Colonic mucosa (tissue), 4 donors: Measurements from ENCODE around the gene PSMC5. TPM values are rescaled to one million over a fixed set of nuclear protein-coding genes. Genes with fewer than 3 reads are reported as not detected.

Experiments used
- DNase-seq: peaks from one replicate; pipeline ENCODE4 v3.0.0-alpha.2; 2020
- H3K27ac ChIP-seq: fragments of 200-600 bp; one replicate; pipeline ENCODE4 v1.8.0; 2021
- H3K27me3 ChIP-seq: fragments of 200-600 bp; one replicate; pipeline ENCODE4 v1.8.0; 2021
- H3K36me3 ChIP-seq: fragments of 200-600 bp; one replicate; pipeline ENCODE4 v1.8.0; 2021
- H3K4me1 ChIP-seq: fragments of 200-600 bp; one replicate; pipeline ENCODE4 v1.8.0; 2021; ENCODE audit warnings: mild to moderate bottlenecking
- H3K4me3 ChIP-seq: fragments of 200-600 bp; one replicate; pipeline ENCODE4 v1.8.0; 2021
- H3K9ac ChIP-seq, 2 donors: one replicate each; pipeline ENCODE4 v1.7.0; 2013; ENCODE audit warnings: control low read depth in 2 of 2, low read depth in 2 of 2, low read length in 2 of 2
- H3K9me3 ChIP-seq: fragments of 200-600 bp; one replicate; pipeline ENCODE4 v1.8.0; 2021
- intact Hi-C: fragments of 100-400 bp; cut with DNase I; formaldehyde crosslinking; loops from one replicate; pipeline ENCODE4 v1.14.1; 2022
- total RNA-seq, 2 donors: library from RNA; stranded (reverse); fragmentation: NEBNext Ultra II Directional in 1 of 2; extraction: Animal tissue kit (Norgen Biotek cat#: 25700) in 1 of 2; gene quantifications; one replicate each; pipeline ENCODE4 v1.2.1, GENCODE V29; 2021
- TF ChIP-seq, protein P1 (sequence below): fragments of 200-600 bp; IDR thresholded peaks from one replicate; pipeline ENCODE4 v1.8.0; 2022; ENCODE audit warnings: antibody characterized with exemption, mild to moderate bottlenecking
- donor health status: healthy.
- donor health status: DM: no; HTN: no; CAD: no.
- donor health status: DM: no; HTN: no; CAD: no.

Gene PSMC5
- total RNA-seq, 2 donors from 2014 or later: 86.1 to 138 TPM

DNA sequence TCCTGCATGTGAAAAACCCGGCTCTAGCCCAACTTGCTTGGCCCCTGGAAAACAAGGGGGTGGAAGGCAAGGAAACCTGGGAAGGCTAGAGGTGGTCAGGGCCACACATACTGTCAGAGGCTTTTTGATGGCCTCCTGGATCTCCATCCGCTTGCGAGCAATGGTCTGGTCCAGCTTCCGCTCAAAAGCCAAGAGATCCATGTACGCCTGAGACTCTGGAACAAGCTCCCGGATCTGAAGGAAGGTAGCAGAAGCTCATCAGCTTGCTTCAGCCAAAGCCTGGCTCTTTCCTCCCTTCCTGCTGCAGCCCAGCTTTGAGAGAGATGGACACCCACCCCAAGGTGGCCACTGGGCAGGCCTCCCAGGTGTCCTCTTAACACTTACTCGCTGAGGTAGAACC, 9.6 kb downstream of the PSMC5 start:
- TF ChIP-seq, protein P1, sequence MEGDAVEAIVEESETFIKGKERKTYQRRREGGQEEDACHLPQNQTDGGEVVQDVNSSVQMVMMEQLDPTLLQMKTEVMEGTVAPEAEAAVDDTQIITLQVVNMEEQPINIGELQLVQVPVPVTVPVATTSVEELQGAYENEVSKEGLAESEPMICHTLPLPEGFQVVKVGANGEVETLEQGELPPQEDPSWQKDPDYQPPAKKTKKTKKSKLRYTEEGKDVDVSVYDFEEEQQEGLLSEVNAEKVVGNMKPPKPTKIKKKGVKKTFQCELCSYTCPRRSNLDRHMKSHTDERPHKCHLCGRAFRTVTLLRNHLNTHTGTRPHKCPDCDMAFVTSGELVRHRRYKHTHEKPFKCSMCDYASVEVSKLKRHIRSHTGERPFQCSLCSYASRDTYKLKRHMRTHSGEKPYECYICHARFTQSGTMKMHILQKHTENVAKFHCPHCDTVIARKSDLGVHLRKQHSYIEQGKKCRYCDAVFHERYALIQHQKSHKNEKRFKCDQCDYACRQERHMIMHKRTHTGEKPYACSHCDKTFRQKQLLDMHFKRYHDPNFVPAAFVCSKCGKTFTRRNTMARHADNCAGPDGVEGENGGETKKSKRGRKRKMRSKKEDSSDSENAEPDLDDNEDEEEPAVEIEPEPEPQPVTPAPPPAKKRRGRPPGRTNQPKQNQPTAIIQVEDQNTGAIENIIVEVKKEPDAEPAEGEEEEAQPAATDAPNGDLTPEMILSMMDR: no peak
- DNase-seq: no peak
- H3K9ac ChIP-seq: no peak overlapping the region
- no peak overlapping the region for H3K4me3 ChIP-seq
- H3K9me3 ChIP-seq: no peaks in the 10 kb centered on the region
- no peak overlapping the region for H3K27ac ChIP-seq
- H3K36me3 ChIP-seq: peaks cover 18% of the 10 kb centered on the region
- peaks cover 19% of the 10 kb centered on the region for H3K4me1 ChIP-seq
- intact Hi-C loops: loop anchor here (10.0 kb wide), 1 partner anchor 212 kb away; the partner anchor contains the start of gene MAP3K3
- no peaks in the 10 kb centered on the region for H3K27me3 ChIP-seq

DNA sequence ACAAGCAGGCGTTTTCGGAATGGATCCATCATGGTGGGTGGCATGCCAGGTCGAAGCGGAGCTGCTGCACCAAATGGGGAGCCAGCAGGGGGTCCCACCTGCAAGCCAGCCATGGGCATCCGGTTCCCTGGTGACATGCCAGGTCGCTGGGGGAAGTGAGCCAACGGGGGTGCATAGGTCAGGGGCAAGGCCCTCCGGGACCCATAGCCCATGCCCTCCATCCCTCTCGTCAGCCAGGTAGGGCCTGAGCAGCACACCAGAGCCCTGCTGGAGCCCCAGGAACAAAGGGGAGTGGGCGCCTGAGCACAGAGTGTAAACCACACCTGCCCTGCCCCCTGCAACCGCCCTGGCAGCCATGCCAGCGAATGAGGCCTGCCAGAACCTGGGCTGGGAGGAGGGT, 10.2 kb downstream of the PSMC5 start:
- Histone ChIP-seq H3K4me1 (peaks cover 19% of the 10 kb centered on the region), H3K36me3 (peaks cover 12% of the 10 kb centered on the region), H3K27me3 (no peaks in the 10 kb centered on the region), H3K4me3 (no peak overlapping the region), H3K9ac (no peak overlapping the region), H3K9me3 (no peaks in the 10 kb centered on the region), H3K27ac (no peak overlapping the region)
- DNase-seq: no peak
- intact Hi-C loops: loop anchor here (10.0 kb wide), 1 partner anchor 213 kb away; the partner anchor contains the start of gene MAP3K3
- TF ChIP-seq, protein P1: no peak

DNA sequence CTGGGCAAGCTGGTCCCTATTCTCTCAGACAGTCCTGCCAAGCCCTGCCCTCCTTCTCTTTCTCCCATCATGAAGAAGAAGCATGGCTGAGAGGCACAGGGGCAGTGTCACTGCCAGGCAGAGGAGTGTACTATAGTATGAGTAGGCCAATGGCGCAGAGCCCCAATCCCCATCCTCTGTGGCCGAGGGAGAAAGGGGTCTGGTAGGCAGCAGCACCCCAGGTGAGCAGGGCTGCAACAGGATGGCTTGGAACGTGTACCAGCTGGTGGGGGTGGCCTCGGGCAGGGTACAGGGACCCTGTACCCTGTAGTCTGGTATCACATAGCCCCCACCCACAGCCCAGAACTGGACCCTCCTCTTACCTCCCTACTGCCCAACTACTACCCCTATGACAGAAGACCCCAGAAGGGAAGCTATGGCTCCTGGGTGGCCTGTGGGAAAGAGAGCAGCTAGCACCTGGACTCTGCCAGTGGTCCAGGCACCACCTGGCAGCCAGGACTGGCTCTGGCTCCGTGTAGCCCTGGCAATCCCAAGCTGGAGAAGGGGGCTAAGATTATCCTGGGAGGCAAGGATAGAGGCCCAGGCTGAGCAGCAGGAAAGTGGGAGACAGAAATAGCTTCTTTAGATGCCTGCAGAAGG, 10.8 kb downstream of the PSMC5 start:
- Histone ChIP-seq H3K36me3 (peaks cover 6% of the 10 kb centered on the region), H3K27ac (no peak overlapping the region), H3K4me3 (no peak overlapping the region), H3K9ac (peak overlapping the region in 1 of 2 donors; percentile 59), H3K4me1 (peaks cover 19% of the 10 kb centered on the region), H3K9me3 (no peaks in the 10 kb centered on the region), H3K27me3 (no peaks in the 10 kb centered on the region)
- no peak for DNase-seq
- TF ChIP-seq, protein P1: no peak
- intact Hi-C loops: loop anchor here (10.0 kb wide), 1 partner anchor 213 kb away; the partner anchor contains the start of gene MAP3K3

DNA sequence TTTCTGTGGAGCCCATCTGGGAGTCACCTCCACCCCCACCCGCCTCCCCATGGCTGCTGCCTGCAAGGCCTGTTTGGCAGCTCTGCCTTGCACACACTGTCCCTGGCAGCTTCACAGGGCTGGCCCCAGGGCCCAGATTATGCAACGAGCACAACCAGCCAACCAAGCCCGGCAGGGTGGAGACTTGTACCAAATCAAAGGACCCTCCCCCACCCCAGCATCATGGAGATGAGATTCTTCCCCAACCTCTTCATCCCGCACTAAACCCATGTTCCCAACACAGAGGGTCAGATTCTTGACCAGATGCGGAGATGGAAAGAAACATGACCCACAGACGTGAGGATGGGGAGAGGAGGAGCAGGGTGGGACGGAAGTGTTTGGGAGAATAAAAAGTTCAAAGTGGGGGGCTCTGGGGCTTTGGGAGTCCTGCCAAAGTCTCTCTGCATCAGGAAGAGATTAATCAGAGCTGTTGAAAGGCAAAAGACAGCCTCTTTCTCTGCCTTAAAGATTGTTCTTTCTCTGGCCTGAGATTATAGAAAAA, 11.5 kb downstream of the PSMC5 start:
- TF ChIP-seq, protein P1: no peak
- Histone ChIP-seq H3K4me1 (peaks cover 19% of the 10 kb centered on the region), H3K9ac (peak overlapping the region; percentile 28 to 59), H3K9me3 (no peaks in the 10 kb centered on the region), H3K27ac (peak overlapping the region; percentile 30), H3K4me3 (no peak overlapping the region), H3K27me3 (no peaks in the 10 kb centered on the region), H3K36me3 (peaks cover 4% of the 10 kb centered on the region)
- peak; percentile 72 for DNase-seq
- intact Hi-C loops: loop anchor here (10.0 kb wide), 1 partner anchor 214 kb away; the partner anchor contains the start of gene MAP3K3

DNA sequence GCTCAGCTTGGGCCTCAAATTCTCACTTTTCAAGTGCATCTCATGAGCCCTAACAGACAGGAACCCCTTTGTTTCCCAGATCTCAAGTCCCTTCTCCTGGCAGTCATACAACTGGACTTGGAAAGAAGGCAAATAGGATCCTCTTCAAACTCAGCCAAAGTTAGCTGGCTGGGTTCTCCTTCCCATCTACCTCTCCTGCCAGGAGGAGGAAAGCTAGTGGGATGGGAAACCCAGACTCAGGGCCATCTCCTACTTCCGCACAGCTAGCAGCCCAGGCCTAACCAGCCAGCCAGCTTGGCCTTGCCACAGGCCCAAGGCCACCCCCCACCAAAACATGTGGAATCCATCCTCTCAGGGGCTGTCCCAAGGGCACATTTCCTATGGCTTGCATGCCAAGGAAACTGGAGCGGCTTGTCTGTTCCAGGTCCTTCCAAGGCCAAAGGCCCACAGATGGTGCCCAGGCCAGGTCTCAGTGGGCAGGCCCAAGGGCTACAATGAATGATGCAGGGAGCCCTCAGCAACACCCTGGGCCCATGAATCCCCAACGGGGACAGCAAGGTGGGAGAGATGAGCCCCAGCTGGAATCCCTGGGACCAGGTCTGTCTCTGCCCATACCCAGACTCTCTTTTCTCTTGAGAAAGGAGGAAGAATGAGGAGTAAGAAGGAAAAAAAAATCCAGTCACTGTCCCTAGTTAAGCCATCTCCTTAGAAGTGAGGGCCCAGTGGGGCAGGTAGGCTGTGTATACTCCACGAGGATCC, 13.5 kb downstream of the PSMC5 start:
- Histone ChIP-seq H3K9ac (peak overlapping the region; percentile 98 to 99), H3K4me1 (peaks cover 19% of the 10 kb centered on the region), H3K27ac (peak overlapping the region; percentile 92), H3K27me3 (no peaks in the 10 kb centered on the region), H3K36me3 (no peaks in the 10 kb centered on the region), H3K9me3 (no peaks in the 10 kb centered on the region), H3K4me3 (peak overlapping the region; percentile 93)
- intact Hi-C loops: no loop called here
- DNase-seq: no peak
- TF ChIP-seq, protein P1: no peak
